HepG2 (cell line): ENCODE measurements around the gene FGD2.

ENCODE experiments used
- CTCF ChIP-seq: sonication (generic); formaldehyde crosslinking; IDR thresholded peaks from 2 replicates; pipeline ENCODE4 v1.5.0; 2020; ENCODE audit warnings: mild to moderate bottlenecking, missing genetic modification reagents, moderate library complexity
- SAFB2 ChIP-seq: sonication (generic); formaldehyde crosslinking; IDR thresholded peaks from 2 replicates; pipeline ENCODE4 v1.5.1; 2020; ENCODE audit warnings: missing genetic modification reagents, low read depth, mild to moderate bottlenecking, borderline replicate concordance
- SRF ChIP-seq: IDR thresholded peaks from 2 replicates; pipeline ENCODE4 v1.6.1; 2011; ENCODE audit warnings: mild to moderate bottlenecking, low read depth, low read length, moderate library complexity
- TCF7 ChIP-seq: sonication (generic); IDR thresholded peaks from 2 replicates; pipeline ENCODE4 v1.6.1; 2016; ENCODE audit warnings: antibody characterized with exemption, low read depth
- ZNF280B ChIP-seq: sonication (generic); formaldehyde crosslinking; IDR thresholded peaks from 2 replicates; pipeline ENCODE4 v1.5.0; 2020; ENCODE audit warnings: missing genetic modification reagents, mild to moderate bottlenecking, borderline replicate concordance
- ZNF547 ChIP-seq: sonication (generic); formaldehyde crosslinking; IDR thresholded peaks from 2 replicates; pipeline ENCODE4 v1.5.1; 2020; ENCODE audit warnings: mild to moderate bottlenecking, missing genetic modification reagents

- TF ChIP-seq SAFB2 (CRISPR knock-in tag) (no peak), ZNF547 (no peak), TCF7 (no peak), ZNF280B (CRISPR knock-in tag) (no peak), CTCF (no peak), SRF (no peak)
These were observed at the start of gene FGD2 for GRCh38 chr6:37005061-37005810.
